ENCODE results near the gene LAMA2. TPM values are rescaled to one million over a fixed set of nuclear protein-coding genes. Genes with fewer than 3 reads are reported as not detected.

LAMA2 gene
- total RNA-seq, 2 donors from 2014 or later: 3.6 to 7.5 TPM

- H3K9me3 ChIP-seq: no peaks in the 10 kb centered on the region
- H3K4me1 ChIP-seq: no peaks in the 10 kb centered on the region
- intact Hi-C loops (cut with DNase I): no loop called here
- H3K27ac ChIP-seq: no peak overlapping the region
- H3K27me3 ChIP-seq: no peaks in the 10 kb centered on the region
- TF ChIP-seq, protein P1, sequence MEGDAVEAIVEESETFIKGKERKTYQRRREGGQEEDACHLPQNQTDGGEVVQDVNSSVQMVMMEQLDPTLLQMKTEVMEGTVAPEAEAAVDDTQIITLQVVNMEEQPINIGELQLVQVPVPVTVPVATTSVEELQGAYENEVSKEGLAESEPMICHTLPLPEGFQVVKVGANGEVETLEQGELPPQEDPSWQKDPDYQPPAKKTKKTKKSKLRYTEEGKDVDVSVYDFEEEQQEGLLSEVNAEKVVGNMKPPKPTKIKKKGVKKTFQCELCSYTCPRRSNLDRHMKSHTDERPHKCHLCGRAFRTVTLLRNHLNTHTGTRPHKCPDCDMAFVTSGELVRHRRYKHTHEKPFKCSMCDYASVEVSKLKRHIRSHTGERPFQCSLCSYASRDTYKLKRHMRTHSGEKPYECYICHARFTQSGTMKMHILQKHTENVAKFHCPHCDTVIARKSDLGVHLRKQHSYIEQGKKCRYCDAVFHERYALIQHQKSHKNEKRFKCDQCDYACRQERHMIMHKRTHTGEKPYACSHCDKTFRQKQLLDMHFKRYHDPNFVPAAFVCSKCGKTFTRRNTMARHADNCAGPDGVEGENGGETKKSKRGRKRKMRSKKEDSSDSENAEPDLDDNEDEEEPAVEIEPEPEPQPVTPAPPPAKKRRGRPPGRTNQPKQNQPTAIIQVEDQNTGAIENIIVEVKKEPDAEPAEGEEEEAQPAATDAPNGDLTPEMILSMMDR (IDR thresholded peaks at IDR 0.05): no peak
- no peak overlapping the region for H3K4me3 ChIP-seq
- no peaks in the 10 kb centered on the region for H3K36me3 ChIP-seq
- DNase-seq: no peak
- H3K9ac ChIP-seq (ENCODE audit: low read depth in 2 of 2, low read length in 2 of 2): no peak overlapping the region
Measured at GRCh38 chr6:129331450-129332138, 448.7 kb downstream of the LAMA2 start.

- no peaks in the 10 kb centered on the region for H3K27me3 ChIP-seq
- no peaks in the 10 kb centered on the region for H3K36me3 ChIP-seq
- H3K9ac ChIP-seq (ENCODE audit: low read depth in 2 of 2, low read length in 2 of 2): no peak overlapping the region
- DNase-seq: no peak
- no peak overlapping the region for H3K27ac ChIP-seq
- H3K4me3 ChIP-seq: no peak overlapping the region
- no peaks in the 10 kb centered on the region for H3K4me1 ChIP-seq
- no peaks in the 10 kb centered on the region for H3K9me3 ChIP-seq
- TF ChIP-seq, protein P1 (IDR thresholded peaks at IDR 0.05): no peak
- intact Hi-C loops (cut with DNase I): no loop called here
Measured at GRCh38 chr6:129335792-129336191, 452.9 kb downstream of the LAMA2 start.

- no peak overlapping the region for H3K9ac ChIP-seq (ENCODE audit: low read depth in 2 of 2, low read length in 2 of 2)
- H3K36me3 ChIP-seq: no peaks in the 10 kb centered on the region
- intact Hi-C loops (cut with DNase I): no loop called here
- no peaks in the 10 kb centered on the region for H3K4me1 ChIP-seq
- TF ChIP-seq, protein P1 (IDR thresholded peaks at IDR 0.05): no peak
- no peaks in the 10 kb centered on the region for H3K9me3 ChIP-seq
- no peaks in the 10 kb centered on the region for H3K27me3 ChIP-seq
- no peak overlapping the region for H3K27ac ChIP-seq
- DNase-seq: no peak
- H3K4me3 ChIP-seq: no peak overlapping the region
Measured at GRCh38 chr6:129338683-129339082, 455.7 kb downstream of the LAMA2 start.

DNA sequence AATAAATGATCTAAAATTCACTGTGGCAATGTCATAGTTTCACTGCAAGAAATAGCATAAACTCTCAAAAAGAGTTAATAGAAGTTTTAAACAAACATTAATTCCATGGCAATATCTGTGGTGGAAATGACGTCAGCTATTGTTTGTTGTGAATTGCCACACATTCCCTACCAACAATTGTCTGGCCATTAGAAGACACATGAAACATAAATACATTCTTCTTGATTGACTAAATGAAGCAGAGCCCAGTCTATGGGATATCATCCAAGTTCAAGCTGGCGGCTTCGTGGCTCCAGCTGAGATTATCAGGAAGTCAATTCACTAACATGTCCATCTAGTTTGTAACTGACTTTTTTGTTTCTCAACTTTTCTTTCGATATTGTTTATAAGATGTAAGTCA is 458.0 kb downstream of the LAMA2 start:
- Histone ChIP-seq H3K36me3 (no peaks in the 10 kb centered on the region), H3K4me1 (no peaks in the 10 kb centered on the region), H3K27ac (no peak overlapping the region), H3K4me3 (no peak overlapping the region), H3K9me3 (no peaks in the 10 kb centered on the region), H3K27me3 (no peaks in the 10 kb centered on the region), H3K9ac (ENCODE audit: low read depth in 2 of 2, low read length in 2 of 2) (no peak overlapping the region)
- DNase-seq: no peak
- TF ChIP-seq, protein P1 (IDR thresholded peaks at IDR 0.05): no peak
- intact Hi-C loops (cut with DNase I): no loop called here

DNA sequence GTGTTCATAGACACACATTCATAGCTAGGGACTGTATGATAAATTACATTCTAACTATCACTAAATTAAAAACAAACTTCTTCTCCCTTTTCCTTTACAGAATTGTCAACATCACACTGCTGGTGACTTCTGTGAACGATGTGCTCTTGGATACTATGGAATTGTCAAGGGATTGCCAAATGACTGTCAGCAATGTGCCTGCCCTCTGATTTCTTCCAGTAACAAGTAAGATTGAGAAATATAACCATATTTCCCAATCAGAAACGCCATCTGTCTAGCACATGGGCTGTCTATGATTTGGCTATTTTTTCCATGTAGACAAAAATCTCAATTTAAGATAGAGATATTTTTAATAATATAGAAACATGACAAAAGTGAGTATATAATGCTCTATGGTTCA is 459.3 kb downstream of the LAMA2 start:
- Histone ChIP-seq H3K27me3 (no peaks in the 10 kb centered on the region), H3K4me1 (no peaks in the 10 kb centered on the region), H3K9me3 (no peaks in the 10 kb centered on the region), H3K9ac (ENCODE audit: low read depth in 2 of 2, low read length in 2 of 2) (no peak overlapping the region), H3K4me3 (no peak overlapping the region), H3K36me3 (no peaks in the 10 kb centered on the region), H3K27ac (no peak overlapping the region)
- TF ChIP-seq, protein P1 (IDR thresholded peaks at IDR 0.05): no peak
- intact Hi-C loops (cut with DNase I): no loop called here
- DNase-seq: no peak

Data from colonic mucosa (tissue), 4 donors.